ENCODE results near the gene ITM2A.

Gene ITM2A

GRCh38 chrX:79400623-79401022 lies 33.5 kb upstream of the ITM2A start:
- H3K36me3 ChIP-seq (ENCODE audit: control insufficient read depth, low read length): no peaks in the 10 kb centered on the region

GRCh38 chrX:79375340-79375739 lies 8.2 kb upstream of the ITM2A start:
- H3K27me3 ChIP-seq (ENCODE audit: control insufficient read depth, low read length): no peaks in the 10 kb centered on the region
- no peaks in the 10 kb centered on the region for H3F3A ChIP-seq (ENCODE audit: control insufficient read depth, insufficient read depth)
- no peak for TF ChIP-seq EZH2phosphoT487 (IDR thresholded peaks at IDR 0.05; ENCODE audit: borderline replicate concordance, low read length)
- no peak for TF ChIP-seq CTCF (IDR thresholded peaks at IDR 0.05; ENCODE audit: low read depth, low read length, poor library complexity, severe bottlenecking)
- no peak overlapping the region for H3K4me3 ChIP-seq (ENCODE audit: low read length)
- H4K20me1 ChIP-seq (ENCODE audit: control insufficient read depth, insufficient read depth, low read depth, low read length): no peaks in the 10 kb centered on the region
- no peaks in the 10 kb centered on the region for H3K9me3 ChIP-seq (ENCODE audit: control insufficient read depth, insufficient read depth, low read length)
- no peak overlapping the region for H3K4me2 ChIP-seq (ENCODE audit: low read length)
- H3K36me3 ChIP-seq (ENCODE audit: control insufficient read depth, low read length): no peaks in the 10 kb centered on the region
- no peaks in the 10 kb centered on the region for H3K9me2 ChIP-seq (replicated peaks; ENCODE audit: control insufficient read depth, low read length)
- no peaks in the 10 kb centered on the region for H3K79me2 ChIP-seq (ENCODE audit: control insufficient read depth, low read length)
- no peaks in the 10 kb centered on the region for H3K4me1 ChIP-seq (ENCODE audit: control insufficient read depth, low read length)
- H3K27ac ChIP-seq (ENCODE audit: low read depth, low read length): no peak overlapping the region

More at GRCh38 chrX:79400623-79401022, 33.5 kb upstream of the ITM2A start:
- H3K9me2 ChIP-seq (replicated peaks; ENCODE audit: control insufficient read depth, low read length): no peaks in the 10 kb centered on the region
- H3K27ac ChIP-seq (ENCODE audit: low read depth, low read length): no peak overlapping the region
- no peaks in the 10 kb centered on the region for H4K20me1 ChIP-seq (ENCODE audit: control insufficient read depth, insufficient read depth, low read depth, low read length)
- H3K4me1 ChIP-seq (ENCODE audit: control insufficient read depth, low read length): no peaks in the 10 kb centered on the region
- no peaks in the 10 kb centered on the region for H3K79me2 ChIP-seq (ENCODE audit: control insufficient read depth, low read length)
- no peaks in the 10 kb centered on the region for H3K27me3 ChIP-seq (ENCODE audit: control insufficient read depth, low read length)
- H3K4me3 ChIP-seq (ENCODE audit: low read length): no peak overlapping the region
- no peaks in the 10 kb centered on the region for H3K9me3 ChIP-seq (ENCODE audit: control insufficient read depth, insufficient read depth, low read length)
- H3F3A ChIP-seq (ENCODE audit: control insufficient read depth, insufficient read depth): no peaks in the 10 kb centered on the region
- TF ChIP-seq CTCF (IDR thresholded peaks at IDR 0.05; ENCODE audit: low read depth, low read length, poor library complexity, severe bottlenecking) (no peak), EZH2phosphoT487 (IDR thresholded peaks at IDR 0.05; ENCODE audit: borderline replicate concordance, low read length) (no peak)
- no peak overlapping the region for H3K4me2 ChIP-seq (ENCODE audit: low read length)

- no peaks in the 10 kb centered on the region for H3F3A ChIP-seq (ENCODE audit: control insufficient read depth, insufficient read depth)
- no peaks in the 10 kb centered on the region for H4K20me1 ChIP-seq (ENCODE audit: control insufficient read depth, insufficient read depth, low read depth, low read length)
- H3K27me3 ChIP-seq (ENCODE audit: control insufficient read depth, low read length): no peaks in the 10 kb centered on the region
- no peaks in the 10 kb centered on the region for H3K9me2 ChIP-seq (replicated peaks; ENCODE audit: control insufficient read depth, low read length)
- no peaks in the 10 kb centered on the region for H3K79me2 ChIP-seq (ENCODE audit: control insufficient read depth, low read length)
- TF ChIP-seq EZH2phosphoT487 (IDR thresholded peaks at IDR 0.05; ENCODE audit: borderline replicate concordance, low read length) (no peak), CTCF (IDR thresholded peaks at IDR 0.05; ENCODE audit: low read depth, low read length, poor library complexity, severe bottlenecking) (no peak)
- no peak overlapping the region for H3K27ac ChIP-seq (ENCODE audit: low read depth, low read length)
- H3K36me3 ChIP-seq (ENCODE audit: control insufficient read depth, low read length): no peaks in the 10 kb centered on the region
- H3K4me1 ChIP-seq (ENCODE audit: control insufficient read depth, low read length): no peaks in the 10 kb centered on the region
- H3K4me3 ChIP-seq (ENCODE audit: low read length): no peak overlapping the region
- H3K9me3 ChIP-seq (ENCODE audit: control insufficient read depth, insufficient read depth, low read length): no peaks in the 10 kb centered on the region
- no peak overlapping the region for H3K4me2 ChIP-seq (ENCODE audit: low read length)
These were observed 4.5 kb upstream of the ITM2A start for GRCh38 chrX:79371640-79372039.

- Histone ChIP-seq H3K9me3 (ENCODE audit: control insufficient read depth, insufficient read depth, low read length) (no peaks in the 10 kb centered on the region), H3K4me1 (ENCODE audit: control insufficient read depth, low read length) (no peaks in the 10 kb centered on the region), H3K27me3 (ENCODE audit: control insufficient read depth, low read length) (no peaks in the 10 kb centered on the region), H3K4me2 (ENCODE audit: low read length) (no peak overlapping the region), H3K36me3 (ENCODE audit: control insufficient read depth, low read length) (no peaks in the 10 kb centered on the region), H3K9me2 (replicated peaks; ENCODE audit: control insufficient read depth, low read length) (no peaks in the 10 kb centered on the region), H3K4me3 (ENCODE audit: low read length) (no peak overlapping the region), H3K79me2 (ENCODE audit: control insufficient read depth, low read length) (no peaks in the 10 kb centered on the region), H3K27ac (ENCODE audit: low read depth, low read length) (no peak overlapping the region), H3F3A (ENCODE audit: control insufficient read depth, insufficient read depth) (no peaks in the 10 kb centered on the region), H4K20me1 (ENCODE audit: control insufficient read depth, insufficient read depth, low read depth, low read length) (no peaks in the 10 kb centered on the region)
- no peak for TF ChIP-seq CTCF (IDR thresholded peaks at IDR 0.05; ENCODE audit: low read depth, low read length, poor library complexity, severe bottlenecking)
- no peak for TF ChIP-seq EZH2phosphoT487 (IDR thresholded peaks at IDR 0.05; ENCODE audit: borderline replicate concordance, low read length)
These were observed 4.0 kb upstream of the ITM2A start for GRCh38 chrX:79371101-79371500.

Data from DOHH2 (cell line).